ENCODE data around the gene MED31. TPM values are rescaled to one million over a fixed set of nuclear protein-coding genes. Genes with fewer than 3 reads are reported as not detected.

MED31 gene
- total and polyA plus RNA-seq, 2 of the 13 experiments (the other 11 are each of a cell fraction or from before 2014, with no cell fraction given), result 19.0 to 20.9 TPM

- no peak for TF ChIP-seq GABPB1 (CRISPR knock-in tag; IDR thresholded peaks at IDR 0.05)
- TF ChIP-seq, protein P1, sequence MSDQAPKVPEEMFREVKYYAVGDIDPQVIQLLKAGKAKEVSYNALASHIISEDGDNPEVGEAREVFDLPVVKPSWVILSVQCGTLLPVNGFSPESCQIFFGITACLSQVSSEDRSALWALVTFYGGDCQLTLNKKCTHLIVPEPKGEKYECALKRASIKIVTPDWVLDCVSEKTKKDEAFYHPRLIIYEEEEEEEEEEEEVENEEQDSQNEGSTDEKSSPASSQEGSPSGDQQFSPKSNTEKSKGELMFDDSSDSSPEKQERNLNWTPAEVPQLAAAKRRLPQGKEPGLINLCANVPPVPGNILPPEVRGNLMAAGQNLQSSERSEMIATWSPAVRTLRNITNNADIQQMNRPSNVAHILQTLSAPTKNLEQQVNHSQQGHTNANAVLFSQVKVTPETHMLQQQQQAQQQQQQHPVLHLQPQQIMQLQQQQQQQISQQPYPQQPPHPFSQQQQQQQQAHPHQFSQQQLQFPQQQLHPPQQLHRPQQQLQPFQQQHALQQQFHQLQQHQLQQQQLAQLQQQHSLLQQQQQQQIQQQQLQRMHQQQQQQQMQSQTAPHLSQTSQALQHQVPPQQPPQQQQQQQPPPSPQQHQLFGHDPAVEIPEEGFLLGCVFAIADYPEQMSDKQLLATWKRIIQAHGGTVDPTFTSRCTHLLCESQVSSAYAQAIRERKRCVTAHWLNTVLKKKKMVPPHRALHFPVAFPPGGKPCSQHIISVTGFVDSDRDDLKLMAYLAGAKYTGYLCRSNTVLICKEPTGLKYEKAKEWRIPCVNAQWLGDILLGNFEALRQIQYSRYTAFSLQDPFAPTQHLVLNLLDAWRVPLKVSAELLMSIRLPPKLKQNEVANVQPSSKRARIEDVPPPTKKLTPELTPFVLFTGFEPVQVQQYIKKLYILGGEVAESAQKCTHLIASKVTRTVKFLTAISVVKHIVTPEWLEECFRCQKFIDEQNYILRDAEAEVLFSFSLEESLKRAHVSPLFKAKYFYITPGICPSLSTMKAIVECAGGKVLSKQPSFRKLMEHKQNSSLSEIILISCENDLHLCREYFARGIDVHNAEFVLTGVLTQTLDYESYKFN (CRISPR knock-in tag; conservative IDR thresholded peaks at IDR 0.05), result peak; percentile 85
- TF ChIP-seq TAF1 (CRISPR knock-in tag; IDR thresholded peaks at IDR 0.05), result no peak
- no peak for TF ChIP-seq KDM5A (IDR thresholded peaks at IDR 0.05; ENCODE audit: borderline replicate concordance, low read length)
- no peak for TF ChIP-seq ZNF883 (CRISPR knock-in tag; IDR thresholded peaks at IDR 0.05; ENCODE audit: not compliant biosample characterization)
- no peak for TF ChIP-seq MEIS1 (CRISPR knock-in tag; IDR thresholded peaks at IDR 0.05; ENCODE audit: borderline replicate concordance)
- no peak for TF ChIP-seq ZNF160 (CRISPR knock-in tag; IDR thresholded peaks at IDR 0.05)
- TF ChIP-seq ZNF558 (CRISPR knock-in tag; IDR thresholded peaks at IDR 0.05; ENCODE audit: borderline replicate concordance), result no peak
- no peak for TF ChIP-seq ZFP36 (IDR thresholded peaks at IDR 0.05; ENCODE audit: borderline replicate concordance, low read depth, low read length, partially characterized antibody)
- TF ChIP-seq PHF8 (CRISPR knock-in tag; IDR thresholded peaks at IDR 0.05), result no peak; the same call in 1 of the 2 replicates
- TF ChIP-seq, protein P2, sequence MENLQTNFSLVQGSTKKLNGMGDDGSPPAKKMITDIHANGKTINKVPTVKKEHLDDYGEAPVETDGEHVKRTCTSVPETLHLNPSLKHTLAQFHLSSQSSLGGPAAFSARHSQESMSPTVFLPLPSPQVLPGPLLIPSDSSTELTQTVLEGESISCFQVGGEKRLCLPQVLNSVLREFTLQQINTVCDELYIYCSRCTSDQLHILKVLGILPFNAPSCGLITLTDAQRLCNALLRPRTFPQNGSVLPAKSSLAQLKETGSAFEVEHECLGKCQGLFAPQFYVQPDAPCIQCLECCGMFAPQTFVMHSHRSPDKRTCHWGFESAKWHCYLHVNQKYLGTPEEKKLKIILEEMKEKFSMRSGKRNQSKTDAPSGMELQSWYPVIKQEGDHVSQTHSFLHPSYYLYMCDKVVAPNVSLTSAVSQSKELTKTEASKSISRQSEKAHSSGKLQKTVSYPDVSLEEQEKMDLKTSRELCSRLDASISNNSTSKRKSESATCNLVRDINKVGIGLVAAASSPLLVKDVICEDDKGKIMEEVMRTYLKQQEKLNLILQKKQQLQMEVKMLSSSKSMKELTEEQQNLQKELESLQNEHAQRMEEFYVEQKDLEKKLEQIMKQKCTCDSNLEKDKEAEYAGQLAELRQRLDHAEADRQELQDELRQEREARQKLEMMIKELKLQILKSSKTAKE (CRISPR knock-in tag; IDR thresholded peaks at IDR 0.05; ENCODE audit: borderline replicate concordance), result no peak
- TF ChIP-seq TRIM22 (IDR thresholded peaks at IDR 0.05), result no peak
- peak; percentile 65; the same call in 1 of the 2 replicates for TF ChIP-seq HOXA5 (CRISPR knock-in tag; IDR thresholded peaks at IDR 0.05)
- TF ChIP-seq SUZ12 (IDR thresholded peaks at IDR 0.05; ENCODE audit: low read depth, low read length), result no peak
- TF ChIP-seq HNF1A (IDR thresholded peaks at IDR 0.05; ENCODE audit: low read depth), result no peak
- TF ChIP-seq HNF1A (CRISPR knock-in tag; IDR thresholded peaks at IDR 0.05; ENCODE audit: borderline replicate concordance), result no peak
- no peak for TF ChIP-seq PLRG1 (conservative IDR thresholded peaks at IDR 0.05)
These were observed 31.8 kb upstream of the MED31 start (continued) for GRCh38 chr17:6683081-6683684.

Measured in HepG2 (cell line).